ENCODE data around the gene TRIM26.
"Not testable (repeated sequence)": the region's sequence is repeated elsewhere in the genome, so short reads cannot be mapped to it uniquely, and the experiment has no call there.

TRIM26 gene

GRCh38 chr6:30151580-30151979 is 61.6 kb downstream of the TRIM26 start:
- no peak for DNase-seq

- DNase-seq, result no peak
Measured at GRCh38 chr6:30150671-30151395, 62.4 kb downstream of the TRIM26 start.

- no peak for DNase-seq
Measured at GRCh38 chr6:30149858-30150550, 63.2 kb downstream of the TRIM26 start.

GRCh38 chr6:30149234-30149633 is 64.0 kb downstream of the TRIM26 start:
- DNase-seq, result no peak

GRCh38 chr6:30147096-30147495 is 66.1 kb downstream of the TRIM26 start:
- DNase-seq, result no peak

- DNase-seq, result no peak
Measured at GRCh38 chr6:30145818-30146217, 67.4 kb downstream of the TRIM26 start.

GRCh38 chr6:30144811-30145210 is 68.4 kb downstream of the TRIM26 start:
- no peak for DNase-seq

- no peak for DNase-seq
Measured at GRCh38 chr6:30143780-30144179, 69.4 kb downstream of the TRIM26 start.

GRCh38 chr6:30142665-30143064 is 70.5 kb downstream of the TRIM26 start:
- DNase-seq, result no peak

- DNase-seq, result not testable (repeated sequence)
Measured at GRCh38 chr6:30140240-30140639, 73.0 kb downstream of the TRIM26 start.

GRCh38 chr6:30136570-30137286 is 76.5 kb downstream of the TRIM26 start:
- no peak for DNase-seq

GRCh38 chr6:30135757-30136156 is 77.4 kb downstream of the TRIM26 start, which contains the start of gene TRIM40:
Gene TRIM40 (plus strand): TSS chr6:30136140. CDS start chr6:30137037, 897 bp downstream.
- no peak for DNase-seq

GRCh38 chr6:30135147-30135546 is 78.1 kb downstream of the TRIM26 start:
- DNase-seq, result no peak
